Measurements from ENCODE around the gene GABPB1.
"Not testable (repeated sequence)": the region's sequence is repeated elsewhere in the genome, so short reads cannot be mapped to it uniquely, and the experiment has no call there.

GABPB1 gene

DNA sequence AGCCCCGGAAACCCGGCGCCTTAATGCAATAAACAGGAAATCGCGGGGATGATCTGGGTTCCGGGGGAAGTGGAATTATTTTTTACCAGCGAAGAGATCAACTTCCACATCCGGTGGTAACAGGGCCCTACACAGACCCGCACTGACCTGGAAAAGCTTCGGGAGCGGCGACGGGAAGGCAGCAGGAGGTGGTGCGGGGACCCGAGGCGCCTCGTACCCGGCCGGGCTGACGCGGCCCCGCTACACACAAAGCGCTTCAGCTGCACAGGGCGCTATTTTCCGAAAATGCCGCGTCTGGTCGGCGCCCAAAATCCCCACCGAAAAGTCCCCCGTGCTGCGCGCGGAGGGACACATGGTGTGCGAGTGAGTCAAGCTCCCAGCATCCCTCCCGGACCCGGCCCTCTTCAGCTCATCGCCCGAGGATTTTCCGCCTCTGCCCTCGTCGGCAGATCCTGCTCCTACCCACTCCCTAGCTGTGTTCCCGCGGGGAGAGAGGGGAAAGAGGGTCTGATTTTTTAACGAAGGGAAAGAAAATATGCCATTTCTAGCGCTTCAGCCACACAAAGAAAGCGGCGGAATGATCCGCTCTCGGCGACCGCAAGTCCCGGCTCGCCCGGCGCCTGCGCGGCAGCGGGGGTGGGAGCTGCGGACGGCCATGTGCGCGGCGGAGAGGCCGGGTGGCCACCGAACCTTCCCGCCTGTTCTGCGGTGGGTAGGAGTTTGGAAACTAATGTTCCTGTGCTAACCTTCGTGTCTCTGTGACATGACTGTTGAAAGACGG lies at the start of gene GABPB1:
GABPB1 (minus strand) TSS at position 361 of the 781 bp plus-strand sequence. CDS start 45,400 bp downstream, outside the sequence.
- peak; percentile 92 for DNase-seq (ENCODE audit: low spot score)
- TF ChIP-seq, protein P1, sequence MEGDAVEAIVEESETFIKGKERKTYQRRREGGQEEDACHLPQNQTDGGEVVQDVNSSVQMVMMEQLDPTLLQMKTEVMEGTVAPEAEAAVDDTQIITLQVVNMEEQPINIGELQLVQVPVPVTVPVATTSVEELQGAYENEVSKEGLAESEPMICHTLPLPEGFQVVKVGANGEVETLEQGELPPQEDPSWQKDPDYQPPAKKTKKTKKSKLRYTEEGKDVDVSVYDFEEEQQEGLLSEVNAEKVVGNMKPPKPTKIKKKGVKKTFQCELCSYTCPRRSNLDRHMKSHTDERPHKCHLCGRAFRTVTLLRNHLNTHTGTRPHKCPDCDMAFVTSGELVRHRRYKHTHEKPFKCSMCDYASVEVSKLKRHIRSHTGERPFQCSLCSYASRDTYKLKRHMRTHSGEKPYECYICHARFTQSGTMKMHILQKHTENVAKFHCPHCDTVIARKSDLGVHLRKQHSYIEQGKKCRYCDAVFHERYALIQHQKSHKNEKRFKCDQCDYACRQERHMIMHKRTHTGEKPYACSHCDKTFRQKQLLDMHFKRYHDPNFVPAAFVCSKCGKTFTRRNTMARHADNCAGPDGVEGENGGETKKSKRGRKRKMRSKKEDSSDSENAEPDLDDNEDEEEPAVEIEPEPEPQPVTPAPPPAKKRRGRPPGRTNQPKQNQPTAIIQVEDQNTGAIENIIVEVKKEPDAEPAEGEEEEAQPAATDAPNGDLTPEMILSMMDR (IDR thresholded peaks at IDR 0.05): no peak
- Histone ChIP-seq H3K27ac (peak within 1 kb of the TSS; percentile 95 to 98), H3K4me3 (peak within 1 kb of the TSS; percentile 76)

DNA sequence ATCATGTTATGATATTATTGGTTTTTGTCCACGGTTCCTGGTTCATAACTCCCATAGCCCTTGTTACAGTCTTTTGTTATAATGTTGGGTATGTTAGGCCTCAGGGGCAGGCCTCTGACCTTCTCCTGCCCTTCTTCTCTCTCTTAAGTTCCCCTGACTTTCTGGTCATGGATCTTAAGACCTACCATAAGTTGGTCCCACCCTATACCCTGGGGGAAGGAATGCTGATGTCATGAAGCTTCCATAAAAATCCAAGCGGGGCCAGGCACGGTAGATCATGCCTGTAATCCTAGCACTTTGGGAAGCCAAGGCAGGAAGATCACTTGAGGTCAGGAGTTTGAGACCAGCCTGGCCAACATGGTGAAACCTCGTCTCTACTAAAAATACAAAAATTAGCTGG lies 36.6 kb upstream of the GABPB1 start:
- not testable (repeated sequence) for H3K4me3 ChIP-seq; DNase-seq (ENCODE audit: low spot score); H3K27ac ChIP-seq

DNA sequence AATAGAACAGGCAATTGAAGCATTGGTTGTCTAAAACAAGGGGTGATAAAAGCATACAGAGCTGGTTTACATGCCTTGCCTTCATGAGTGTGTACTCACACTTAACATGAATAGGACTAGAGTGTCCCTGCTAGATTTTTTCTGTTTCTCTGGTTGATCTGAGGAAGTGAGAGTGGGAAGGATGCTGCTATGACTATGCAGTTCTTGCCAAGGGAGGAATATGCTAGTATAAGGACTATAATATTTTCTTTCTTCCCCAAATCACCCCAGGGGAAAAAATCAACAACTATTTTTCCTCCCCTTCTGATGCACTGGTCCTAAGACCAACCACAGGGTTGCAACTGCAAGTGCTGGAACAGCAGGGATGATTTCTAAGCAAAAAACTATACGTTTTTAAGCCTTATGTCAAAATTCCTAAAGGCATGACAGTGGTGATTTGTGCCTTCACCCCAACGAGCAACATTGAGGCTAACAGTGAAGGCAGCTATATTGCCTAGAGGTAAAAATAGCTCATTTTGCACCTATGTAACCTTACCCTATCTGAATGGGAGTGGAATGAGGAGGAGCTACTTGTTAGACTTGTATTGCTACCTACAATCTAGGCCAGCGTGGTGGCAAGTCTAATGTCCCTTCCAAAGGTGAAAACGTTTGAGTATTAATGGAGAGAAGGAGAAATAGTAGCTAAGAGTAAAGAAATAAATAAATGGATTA lies 35.7 kb upstream of the GABPB1 start:
- no peak overlapping the region for H3K27ac ChIP-seq
- DNase-seq (ENCODE audit: low spot score): no peak

DNA sequence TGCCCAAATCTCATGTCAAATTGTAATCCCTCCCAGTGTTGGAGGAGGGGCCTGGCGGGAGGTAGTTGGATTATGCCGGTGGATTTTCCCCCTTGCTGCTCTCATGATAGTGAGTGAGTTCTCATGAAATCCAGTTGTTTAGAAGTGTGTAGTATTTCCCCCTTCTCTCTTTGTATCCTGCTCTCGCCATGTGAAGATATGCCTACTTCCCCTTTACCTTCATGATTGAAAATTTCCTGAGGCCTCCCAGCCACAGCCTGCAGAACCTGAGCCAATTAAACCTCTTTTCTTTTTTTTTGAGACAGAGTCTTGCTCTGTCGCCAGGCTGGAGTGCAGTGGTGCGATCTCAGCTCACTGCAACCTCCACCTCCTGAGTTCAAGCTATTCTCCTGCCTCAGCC lies 27.4 kb upstream of the GABPB1 start:
- not testable (repeated sequence) for H3K27ac ChIP-seq; H3K4me3 ChIP-seq; DNase-seq (ENCODE audit: low spot score)

More for the DNA sequence above, 35.7 kb upstream of the GABPB1 start:
- TF ChIP-seq, protein P1 (IDR thresholded peaks at IDR 0.05): no peak
- no peak overlapping the region for H3K4me3 ChIP-seq

DNA sequence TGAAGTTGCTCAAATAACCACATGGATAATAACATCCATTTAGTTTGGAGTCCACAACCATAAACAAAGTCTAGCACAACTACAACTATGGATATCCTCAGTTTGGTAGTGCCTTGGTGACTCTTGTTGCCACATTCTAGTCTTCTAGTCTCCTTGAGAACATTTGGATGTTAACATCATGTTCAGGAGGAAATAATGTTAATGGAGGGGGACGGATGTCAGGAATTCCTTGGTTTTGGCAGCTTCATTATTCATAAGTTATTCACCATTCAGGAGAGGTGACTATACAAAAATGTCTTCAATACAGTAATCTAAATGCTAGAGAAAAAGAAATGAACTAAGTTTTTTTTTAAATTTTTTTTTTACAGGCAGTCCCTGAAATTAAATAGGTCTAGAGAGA lies 26.4 kb upstream of the GABPB1 start:
- no peak for DNase-seq (ENCODE audit: low spot score)
- Histone ChIP-seq H3K27ac (no peak overlapping the region), H3K4me3 (no peak overlapping the region)
- TF ChIP-seq, protein P1 (IDR thresholded peaks at IDR 0.05): no peak

DNA sequence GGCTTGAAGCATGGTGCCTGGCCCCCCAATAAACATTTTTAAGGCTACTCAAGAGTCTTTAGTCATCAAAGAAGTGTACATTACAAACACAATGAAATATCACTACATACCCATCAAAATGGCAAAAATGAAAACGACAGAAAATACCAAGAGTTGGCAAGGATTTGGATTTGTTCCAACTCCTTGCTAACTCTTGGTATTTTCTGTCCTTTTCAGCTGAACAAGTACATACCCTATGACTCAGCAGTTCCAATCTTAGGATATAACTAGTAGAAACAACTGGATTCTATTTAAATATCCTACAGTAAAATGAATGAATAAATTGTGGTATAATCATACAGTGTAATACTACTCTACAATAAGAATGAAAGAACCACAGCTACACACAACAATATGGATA lies 25.1 kb upstream of the GABPB1 start:
- Histone ChIP-seq H3K4me3 (no peak overlapping the region), H3K27ac (no peak overlapping the region)
- TF ChIP-seq, protein P1 (IDR thresholded peaks at IDR 0.05): no peak
- no peak for DNase-seq (ENCODE audit: low spot score)

DNA sequence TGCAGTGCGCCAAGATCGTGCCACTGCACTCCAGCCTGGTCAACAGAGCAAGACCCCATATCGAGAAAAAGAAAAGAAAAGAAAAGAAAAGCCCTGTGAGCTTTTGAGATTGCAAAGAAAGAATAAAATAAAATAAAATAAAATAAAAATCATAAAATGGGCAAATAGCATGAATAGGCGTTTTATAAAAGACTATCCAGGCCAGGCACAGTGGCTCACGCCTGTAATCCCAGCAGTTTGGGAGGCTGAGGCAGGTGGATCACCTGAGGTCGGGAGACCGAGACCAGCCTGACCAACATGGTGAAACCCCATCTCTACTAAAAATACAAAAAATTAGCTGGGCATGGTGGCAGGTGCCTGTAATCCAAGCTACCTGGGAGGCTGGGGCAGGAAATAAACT lies 24.4 kb upstream of the GABPB1 start:
- not testable (repeated sequence) for H3K27ac ChIP-seq; H3K4me3 ChIP-seq; DNase-seq (ENCODE audit: low spot score)

DNA sequence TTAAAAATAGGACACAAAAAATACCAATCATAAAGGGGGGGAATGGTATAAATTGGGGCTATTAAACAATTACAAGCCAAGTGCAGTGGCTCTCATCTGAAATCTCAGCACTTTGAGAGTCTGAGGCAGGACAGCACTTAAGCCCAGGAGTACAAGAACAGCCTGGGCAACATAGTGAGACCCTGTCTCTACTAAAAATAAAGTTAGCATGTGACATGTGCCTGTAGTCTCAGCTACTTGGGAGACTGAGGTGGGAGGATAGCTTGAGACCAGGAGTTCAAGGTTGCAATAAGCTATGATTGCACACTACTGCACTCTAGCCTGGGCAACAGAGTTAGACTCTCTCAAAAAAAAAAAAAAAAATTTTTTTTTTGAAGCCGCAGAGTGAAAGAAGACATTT lies 23.8 kb upstream of the GABPB1 start:
- DNase-seq (ENCODE audit: low spot score): no peak
- TF ChIP-seq, protein P1 (IDR thresholded peaks at IDR 0.05): no peak
- H3K27ac ChIP-seq: no peak overlapping the region
- no peak overlapping the region for H3K4me3 ChIP-seq
